ENCODE measurements around the gene NT5C.
A peak's percentile ranks its signal among the peaks of the same experiment; 100 is the strongest.
"Not testable (repeated sequence)": the region's sequence is repeated elsewhere in the genome, so short reads cannot be mapped to it uniquely, and the experiment has no call there.

Gene NT5C

GRCh38 chr17:75132018-75133000 lies 767 bp upstream of the NT5C start:
- Histone ChIP-seq H3K4me3 (ENCODE audit: low read depth in 1 of 2, low read length in 2 of 2) (peak overlapping the region; percentile 77 to 79), H3K36me3 (ENCODE audit: control insufficient read depth in 1 of 2, insufficient read depth in 2 of 2, low read length in 2 of 2) (peaks cover 3 to 32% of the 10 kb centered on the region in 2 donors), H3K4me1 (ENCODE audit: control insufficient read depth in 1 of 2, insufficient read depth in 2 of 2, low read length in 2 of 2) (peaks cover 10 to 12% of the 10 kb centered on the region in 2 donors), H3K9ac (ENCODE audit: low read depth in 1 of 2, low read length in 2 of 2) (peak overlapping the region; percentile 79 to 82), H3K27ac (ENCODE audit: low read depth, low read length) (peak overlapping the region; percentile 70)
- not testable (repeated sequence) for H3K27me3 ChIP-seq (ENCODE audit: control insufficient read depth in 1 of 2, insufficient read depth in 2 of 2, low read length in 2 of 2); H3K9me3 ChIP-seq (ENCODE audit: control insufficient read depth in 1 of 2, low read length in 2 of 2)

DNA sequence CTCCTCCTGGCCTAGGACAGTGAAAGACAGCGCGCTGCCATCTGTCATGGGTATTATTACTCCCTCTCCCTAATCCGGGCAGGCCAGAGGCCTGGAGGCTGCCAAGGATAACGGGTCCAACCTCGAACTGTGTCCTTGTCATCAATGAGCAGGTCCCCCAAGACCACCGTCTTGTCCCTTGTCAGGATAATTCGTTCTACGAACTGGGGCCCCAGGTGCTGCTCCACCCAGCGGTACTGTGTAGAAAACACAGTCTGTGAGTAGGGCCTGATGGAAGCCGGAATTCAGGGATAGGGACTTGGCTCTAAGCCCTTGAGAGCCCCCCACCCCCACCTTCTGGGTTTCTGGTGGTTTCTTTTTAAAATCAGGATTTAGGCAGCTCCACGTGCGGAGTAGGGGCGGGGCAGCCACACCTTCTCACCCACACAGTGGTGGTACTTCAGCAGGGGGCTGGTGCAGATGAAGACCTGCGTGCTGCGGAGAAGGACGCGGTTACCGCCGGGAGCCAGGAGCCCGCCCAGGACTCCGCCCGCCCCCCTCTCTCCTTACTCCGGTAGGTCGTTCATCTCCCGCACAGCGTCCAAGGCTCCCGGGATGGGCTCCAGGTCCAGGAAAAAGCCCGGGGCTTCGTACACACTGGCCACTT lies 787 bp downstream of the NT5C start:
- Histone ChIP-seq H3K9ac (ENCODE audit: low read depth in 1 of 2, low read length in 2 of 2) (peak overlapping the region; percentile 79 to 82), H3K27me3 (ENCODE audit: control insufficient read depth in 1 of 2, insufficient read depth in 2 of 2, low read length in 2 of 2) (no peaks in the 10 kb centered on the region), H3K4me3 (ENCODE audit: low read depth in 1 of 2, low read length in 2 of 2) (peak overlapping the region; percentile 77 to 79), H3K9me3 (ENCODE audit: control insufficient read depth in 1 of 2, low read length in 2 of 2) (no peaks in the 10 kb centered on the region), H3K27ac (ENCODE audit: low read depth, low read length) (peak overlapping the region; percentile 70), H3K4me1 (ENCODE audit: control insufficient read depth in 1 of 2, insufficient read depth in 2 of 2, low read length in 2 of 2) (peaks cover 16 to 19% of the 10 kb centered on the region in 2 donors), H3K36me3 (ENCODE audit: control insufficient read depth in 1 of 2, insufficient read depth in 2 of 2, low read length in 2 of 2) (peaks cover 3 to 27% of the 10 kb centered on the region in 2 donors)

GRCh38 chr17:75130059-75130631 lies 1.4 kb downstream of the NT5C start:
- Histone ChIP-seq H3K27ac (ENCODE audit: low read depth, low read length) (no peak overlapping the region), H3K36me3 (ENCODE audit: control insufficient read depth in 1 of 2, insufficient read depth in 2 of 2, low read length in 2 of 2) (peaks cover 3 to 21% of the 10 kb centered on the region in 2 donors), H3K4me1 (ENCODE audit: control insufficient read depth in 1 of 2, insufficient read depth in 2 of 2, low read length in 2 of 2) (peaks cover 20 to 24% of the 10 kb centered on the region in 2 donors), H3K27me3 (ENCODE audit: control insufficient read depth in 1 of 2, insufficient read depth in 2 of 2, low read length in 2 of 2) (no peaks in the 10 kb centered on the region), H3K4me3 (ENCODE audit: low read depth in 1 of 2, low read length in 2 of 2) (peak overlapping the region; percentile 77 to 79), H3K9ac (ENCODE audit: low read depth in 1 of 2, low read length in 2 of 2) (peak overlapping the region; percentile 79 to 82), H3K9me3 (ENCODE audit: control insufficient read depth in 1 of 2, low read length in 2 of 2) (no peaks in the 10 kb centered on the region)

DNA sequence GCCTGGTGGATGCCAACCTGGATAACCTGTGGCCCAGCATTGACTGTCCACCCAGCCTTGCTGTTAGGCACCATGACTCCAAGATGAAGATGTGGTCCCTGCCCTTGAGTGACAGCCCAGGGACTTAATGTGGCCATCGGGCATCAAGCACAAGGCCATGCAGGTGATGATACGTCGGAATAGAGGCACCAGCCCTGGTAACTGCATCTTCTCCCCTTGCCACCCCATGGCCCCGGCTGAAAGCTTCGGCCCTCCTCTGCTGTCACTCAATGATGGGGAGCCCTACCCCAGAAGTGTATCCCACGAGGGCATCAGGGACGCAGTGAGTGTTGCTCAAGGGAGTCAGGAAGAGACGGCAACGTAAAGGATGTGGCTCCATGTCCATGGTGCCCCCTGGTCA lies 2.0 kb downstream of the NT5C start:
- no peak overlapping the region for H3K4me3 ChIP-seq (ENCODE audit: low read depth in 1 of 2, low read length in 2 of 2)
- no peak overlapping the region for H3K27ac ChIP-seq (ENCODE audit: low read depth, low read length)
- no peaks in the 10 kb centered on the region for H3K9me3 ChIP-seq (ENCODE audit: control insufficient read depth in 1 of 2, low read length in 2 of 2)
- no peak overlapping the region for H3K9ac ChIP-seq (ENCODE audit: low read depth in 1 of 2, low read length in 2 of 2)
- H3K4me1 ChIP-seq (ENCODE audit: control insufficient read depth in 1 of 2, insufficient read depth in 2 of 2, low read length in 2 of 2): peaks cover 26 to 30% of the 10 kb centered on the region in 2 donors
- no peaks in the 10 kb centered on the region for H3K27me3 ChIP-seq (ENCODE audit: control insufficient read depth in 1 of 2, insufficient read depth in 2 of 2, low read length in 2 of 2)
- peaks cover 3 to 18% of the 10 kb centered on the region in 2 donors for H3K36me3 ChIP-seq (ENCODE audit: control insufficient read depth in 1 of 2, insufficient read depth in 2 of 2, low read length in 2 of 2)

GRCh38 chr17:75128694-75129505 lies 2.6 kb downstream of the NT5C start:
- Histone ChIP-seq H3K9me3 (ENCODE audit: control insufficient read depth in 1 of 2, low read length in 2 of 2) (no peaks in the 10 kb centered on the region), H3K36me3 (ENCODE audit: control insufficient read depth in 1 of 2, insufficient read depth in 2 of 2, low read length in 2 of 2) (peaks cover 3 to 18% of the 10 kb centered on the region in 2 donors), H3K27me3 (ENCODE audit: control insufficient read depth in 1 of 2, insufficient read depth in 2 of 2, low read length in 2 of 2) (no peaks in the 10 kb centered on the region), H3K9ac (ENCODE audit: low read depth in 1 of 2, low read length in 2 of 2) (no peak overlapping the region), H3K27ac (ENCODE audit: low read depth, low read length) (no peak overlapping the region), H3K4me3 (ENCODE audit: low read depth in 1 of 2, low read length in 2 of 2) (no peak overlapping the region), H3K4me1 (ENCODE audit: control insufficient read depth in 1 of 2, insufficient read depth in 2 of 2, low read length in 2 of 2) (peaks cover 31 to 35% of the 10 kb centered on the region in 2 donors)

- H3K27me3 ChIP-seq (ENCODE audit: control insufficient read depth in 1 of 2, insufficient read depth in 2 of 2, low read length in 2 of 2); H3K27ac ChIP-seq (ENCODE audit: low read depth, low read length); H3K9ac ChIP-seq (ENCODE audit: low read depth in 1 of 2, low read length in 2 of 2); H3K4me3 ChIP-seq (ENCODE audit: low read depth in 1 of 2, low read length in 2 of 2); H3K9me3 ChIP-seq (ENCODE audit: control insufficient read depth in 1 of 2, low read length in 2 of 2): not testable (repeated sequence)
- Histone ChIP-seq H3K4me1 (ENCODE audit: control insufficient read depth in 1 of 2, insufficient read depth in 2 of 2, low read length in 2 of 2) (peaks cover 34 to 39% of the 10 kb centered on the region in 2 donors), H3K36me3 (ENCODE audit: control insufficient read depth in 1 of 2, insufficient read depth in 2 of 2, low read length in 2 of 2) (peaks cover 3 to 18% of the 10 kb centered on the region in 2 donors)
Observed at GRCh38 chr17:75127936-75128335, 3.6 kb downstream of the NT5C start.

DNA sequence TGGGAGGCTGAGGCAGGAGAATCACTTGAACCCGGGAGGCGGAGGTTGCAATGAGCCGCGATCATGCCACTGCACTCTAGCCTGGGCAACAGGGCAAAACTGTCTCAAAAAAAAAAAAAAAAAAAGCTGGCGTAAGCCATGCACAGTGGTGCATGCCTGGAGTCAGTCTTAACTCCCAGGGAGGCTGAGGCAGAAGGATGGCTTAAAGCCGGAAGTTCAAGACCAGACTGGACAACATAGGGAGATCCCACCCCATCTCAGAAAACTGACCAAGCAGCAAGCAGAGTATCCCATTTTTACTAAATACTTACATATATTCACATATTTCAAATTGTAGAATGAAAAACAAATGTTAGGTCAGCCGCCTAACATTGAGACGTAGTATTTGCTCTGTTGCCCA lies 4.6 kb downstream of the NT5C start:
- Histone ChIP-seq H3K4me3 (ENCODE audit: low read depth in 1 of 2, low read length in 2 of 2) (no peak overlapping the region), H3K9ac (ENCODE audit: low read depth in 1 of 2, low read length in 2 of 2) (no peak overlapping the region), H3K27me3 (ENCODE audit: control insufficient read depth in 1 of 2, insufficient read depth in 2 of 2, low read length in 2 of 2) (no peaks in the 10 kb centered on the region), H3K9me3 (ENCODE audit: control insufficient read depth in 1 of 2, low read length in 2 of 2) (no peaks in the 10 kb centered on the region), H3K27ac (ENCODE audit: low read depth, low read length) (no peak overlapping the region), H3K4me1 (ENCODE audit: control insufficient read depth in 1 of 2, insufficient read depth in 2 of 2, low read length in 2 of 2) (peaks cover 34 to 36% of the 10 kb centered on the region in 2 donors), H3K36me3 (ENCODE audit: control insufficient read depth in 1 of 2, insufficient read depth in 2 of 2, low read length in 2 of 2) (peaks cover 3 to 18% of the 10 kb centered on the region in 2 donors)

- Histone ChIP-seq H3K4me1 (ENCODE audit: control insufficient read depth in 1 of 2, insufficient read depth in 2 of 2, low read length in 2 of 2) (peaks cover 34 to 38% of the 10 kb centered on the region in 2 donors), H3K27me3 (ENCODE audit: control insufficient read depth in 1 of 2, insufficient read depth in 2 of 2, low read length in 2 of 2) (no peaks in the 10 kb centered on the region), H3K4me3 (ENCODE audit: low read depth in 1 of 2, low read length in 2 of 2) (no peak overlapping the region), H3K9me3 (ENCODE audit: control insufficient read depth in 1 of 2, low read length in 2 of 2) (no peaks in the 10 kb centered on the region), H3K9ac (ENCODE audit: low read depth in 1 of 2, low read length in 2 of 2) (no peak overlapping the region), H3K27ac (ENCODE audit: low read depth, low read length) (no peak overlapping the region), H3K36me3 (ENCODE audit: control insufficient read depth in 1 of 2, insufficient read depth in 2 of 2, low read length in 2 of 2) (peaks cover 3 to 21% of the 10 kb centered on the region in 2 donors)
Observed at GRCh38 chr17:75125984-75126383, 5.6 kb downstream of the NT5C start.

GRCh38 chr17:75124819-75125162 lies 6.8 kb downstream of the NT5C start:
- no peaks in the 10 kb centered on the region for H3K9me3 ChIP-seq (ENCODE audit: control insufficient read depth in 1 of 2, low read length in 2 of 2)
- H3K36me3 ChIP-seq (ENCODE audit: control insufficient read depth in 1 of 2, insufficient read depth in 2 of 2, low read length in 2 of 2): peaks cover 3 to 18% of the 10 kb centered on the region in 2 donors
- peaks cover 30 to 31% of the 10 kb centered on the region in 2 donors for H3K4me1 ChIP-seq (ENCODE audit: control insufficient read depth in 1 of 2, insufficient read depth in 2 of 2, low read length in 2 of 2)
- peak overlapping the region; percentile 66 to 68 for H3K9ac ChIP-seq (ENCODE audit: low read depth in 1 of 2, low read length in 2 of 2)
- H3K27ac ChIP-seq (ENCODE audit: low read depth, low read length): peak overlapping the region; percentile 89
- no peaks in the 10 kb centered on the region for H3K27me3 ChIP-seq (ENCODE audit: control insufficient read depth in 1 of 2, insufficient read depth in 2 of 2, low read length in 2 of 2)
- H3K4me3 ChIP-seq (ENCODE audit: low read depth in 1 of 2, low read length in 2 of 2): peak overlapping the region; percentile 33 to 53
